HG03066 (cell line): ENCODE results near the gene SMG5.

Experiments used
- ATAC-seq: cut with Tn5 transposase; IDR thresholded peaks from one replicate; pipeline ENCODE4 v1.9.1; 2021; ENCODE audit warnings: low read depth; ENCODE audit not compliant: unreplicated experiment

The SMG5 gene

GRCh38 chr1:156246241-156246780, 36.3 kb downstream of the SMG5 start:
- no peak for ATAC-seq

DNA sequence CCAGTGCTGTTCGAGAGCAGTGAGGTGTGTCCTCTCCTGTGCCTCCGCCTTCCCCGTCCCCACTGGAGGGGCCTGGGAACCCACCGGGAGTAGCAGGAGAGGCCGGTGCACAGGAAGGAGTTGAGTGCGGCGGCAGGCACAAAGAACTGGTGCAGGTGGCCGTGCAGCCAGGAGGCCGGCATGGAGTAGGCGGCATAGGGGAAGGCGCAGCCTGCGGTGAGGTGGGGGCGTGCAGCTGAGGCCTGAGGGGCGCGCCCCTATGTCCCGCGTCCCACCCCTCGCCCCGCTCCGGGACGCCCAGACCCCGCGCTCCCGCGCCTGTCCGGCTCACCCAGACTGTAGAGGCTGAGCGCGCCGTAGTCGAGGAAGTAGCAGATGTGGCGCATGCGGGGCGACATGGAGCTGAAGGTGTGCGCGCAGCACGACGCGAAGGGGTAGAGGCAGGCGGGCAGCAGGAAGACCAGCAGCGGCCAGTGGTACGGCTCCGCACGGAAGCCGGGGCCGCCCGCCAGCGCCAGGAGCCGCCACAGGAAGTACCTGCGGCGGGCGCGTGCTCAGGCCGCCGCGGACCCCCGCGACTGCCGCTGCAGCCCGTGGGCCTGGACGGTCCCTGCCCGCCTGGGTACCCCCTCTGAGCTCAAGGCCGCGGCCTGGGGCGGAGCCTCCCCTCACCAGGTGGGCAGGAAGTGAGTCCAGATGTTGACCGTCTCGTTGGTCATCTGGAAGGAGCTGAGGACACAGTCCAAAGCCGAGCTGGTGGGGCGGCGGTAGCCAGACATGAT, 37.0 kb downstream of the SMG5 start:
- ATAC-seq: no peak

- no peak for ATAC-seq
Observed at GRCh38 chr1:156244712-156245111, 37.9 kb downstream of the SMG5 start.

- no peak for ATAC-seq
Observed at GRCh38 chr1:156244126-156244525, 38.5 kb downstream of the SMG5 start.

DNA sequence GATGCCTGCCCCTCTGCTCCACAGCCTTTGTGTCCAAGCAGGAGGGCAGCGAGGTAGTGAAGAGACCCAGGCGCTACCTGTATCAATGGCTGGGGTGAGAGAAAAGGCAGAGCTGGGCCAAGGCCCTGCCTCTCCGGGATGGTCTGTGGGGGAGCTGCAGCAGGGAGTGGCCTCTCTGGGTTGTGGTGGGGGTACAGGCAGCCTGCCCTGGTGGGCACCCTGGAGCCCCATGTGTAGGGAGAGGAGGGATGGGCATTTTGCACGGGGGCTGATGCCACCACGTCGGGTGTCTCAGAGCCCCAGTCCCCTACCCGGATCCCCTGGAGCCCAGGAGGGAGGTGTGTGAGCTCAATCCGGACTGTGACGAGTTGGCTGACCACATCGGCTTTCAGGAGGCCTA, 39.9 kb downstream of the SMG5 start:
- ATAC-seq: no peak

DNA sequence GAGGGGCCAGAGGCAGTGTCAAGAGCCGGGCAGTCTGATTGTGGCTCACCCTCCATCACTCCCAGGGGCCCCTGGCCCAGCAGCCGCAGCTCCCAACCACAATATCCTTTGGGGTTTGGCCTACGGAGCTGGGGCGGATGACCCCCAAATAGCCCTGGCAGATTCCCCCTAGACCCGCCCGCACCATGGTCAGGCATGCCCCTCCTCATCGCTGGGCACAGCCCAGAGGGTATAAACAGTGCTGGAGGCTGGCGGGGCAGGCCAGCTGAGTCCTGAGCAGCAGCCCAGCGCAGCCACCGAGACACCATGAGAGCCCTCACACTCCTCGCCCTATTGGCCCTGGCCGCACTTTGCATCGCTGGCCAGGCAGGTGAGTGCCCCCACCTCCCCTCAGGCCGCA, 40.7 kb downstream of the SMG5 start, which contains the start of gene BGLAP:
Gene BGLAP, plus strand, starts transcription at position 259 of the 400 bp plus-strand sequence. Its CDS starts 48 bp downstream, at position 307.
- ATAC-seq: no peak

DNA sequence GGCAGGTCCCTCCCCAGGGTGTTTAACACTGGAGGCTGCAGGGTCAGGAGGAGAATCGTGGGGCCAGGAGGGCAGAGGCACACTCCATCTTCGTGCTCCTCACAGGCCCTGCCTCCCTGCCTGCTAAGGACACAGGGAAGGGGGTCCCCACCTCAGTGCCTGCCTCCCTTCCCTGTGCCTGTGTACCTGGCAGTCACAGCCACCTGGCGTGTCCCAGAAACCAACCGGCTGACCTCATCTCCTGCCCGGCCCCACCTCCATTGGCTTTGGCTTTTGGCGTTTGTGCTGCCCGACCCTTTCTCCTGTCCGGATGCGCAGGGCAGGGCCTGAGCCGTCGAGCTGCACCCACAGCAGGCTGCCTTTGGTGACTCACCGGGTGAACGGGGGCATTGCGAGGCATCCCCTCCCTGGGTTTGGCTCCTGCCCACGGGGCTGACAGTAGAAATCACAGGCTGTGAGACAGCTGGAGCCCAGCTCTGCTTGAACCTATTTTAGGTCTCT, 41.3 kb downstream of the SMG5 start:
- ATAC-seq: no peak

DNA sequence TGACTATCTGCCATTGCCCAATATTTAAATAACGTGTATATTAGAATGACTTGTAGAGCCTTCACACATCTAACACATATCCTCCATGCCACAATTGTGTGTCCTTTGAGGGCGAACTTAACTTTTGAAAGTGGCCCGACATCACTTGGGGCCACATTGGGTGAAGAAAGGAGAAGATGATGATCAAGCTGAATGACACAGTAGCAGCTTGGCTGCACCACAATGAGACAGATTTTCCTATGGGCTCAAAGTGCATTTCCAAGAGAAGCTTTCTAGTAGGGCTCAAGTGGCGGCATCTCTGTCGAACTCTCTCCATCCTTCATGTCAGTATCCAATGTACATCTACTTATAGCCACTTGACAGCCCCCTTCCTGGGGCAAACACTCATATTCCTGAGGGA, 44.4 kb downstream of the SMG5 start:
- ATAC-seq: no peak

DNA sequence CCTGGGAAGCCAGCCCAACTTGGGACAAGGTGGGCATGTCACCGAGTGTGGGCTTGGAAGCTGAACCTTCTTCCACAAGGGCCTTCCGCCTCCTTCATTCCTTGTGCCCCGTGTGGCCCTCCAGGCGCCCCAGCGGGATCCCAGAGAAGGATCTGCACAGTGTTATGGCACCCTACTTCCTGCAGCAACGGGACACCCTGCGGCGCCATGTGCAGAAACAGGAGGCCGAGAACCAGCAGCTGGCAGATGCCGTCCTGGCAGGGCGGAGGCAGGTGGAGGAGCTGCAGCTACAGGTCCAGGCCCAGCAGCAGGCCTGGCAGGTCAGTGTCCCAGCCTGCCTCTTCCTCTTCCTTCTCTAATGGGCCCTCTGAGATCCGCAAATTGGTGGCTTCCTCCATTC, 46.5 kb downstream of the SMG5 start:
- ATAC-seq: no peak

- ATAC-seq: no peak
Observed at GRCh38 chr1:156233426-156234127, 49.0 kb downstream of the SMG5 start.

DNA sequence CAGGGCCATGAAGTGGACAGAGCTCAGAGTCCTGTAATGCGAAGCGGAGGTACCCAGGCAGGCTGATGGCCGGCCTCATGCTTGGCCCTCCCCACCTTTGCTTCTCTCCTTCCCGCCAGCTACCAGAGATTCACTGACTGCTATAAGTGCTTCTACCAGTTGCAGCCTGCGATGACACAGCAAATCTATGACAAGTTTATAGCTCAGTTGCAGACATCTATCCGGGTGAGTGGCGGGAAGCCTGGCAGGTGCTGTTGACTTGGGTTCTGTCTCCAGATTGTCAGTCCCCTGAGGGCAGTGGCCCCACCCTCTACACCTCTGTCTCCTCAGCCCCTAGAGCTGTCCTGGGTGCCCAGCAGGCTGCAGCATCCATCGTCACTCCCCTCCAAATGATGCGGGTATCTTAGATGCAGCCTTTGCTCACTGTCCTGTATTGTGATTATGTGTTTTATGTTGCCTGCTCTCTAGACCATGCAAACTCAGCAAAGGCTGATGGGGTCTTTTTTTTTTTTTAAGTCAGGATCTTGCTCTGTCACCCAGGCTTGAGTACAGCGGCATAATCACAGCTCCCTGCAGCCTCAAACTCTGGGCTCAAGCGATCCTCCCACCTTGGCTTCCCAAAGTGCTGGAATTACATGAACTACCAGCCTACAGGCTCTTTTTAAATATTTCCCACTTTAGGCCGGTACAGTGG, 50.3 kb downstream of the SMG5 start:
- ATAC-seq: no peak

DNA sequence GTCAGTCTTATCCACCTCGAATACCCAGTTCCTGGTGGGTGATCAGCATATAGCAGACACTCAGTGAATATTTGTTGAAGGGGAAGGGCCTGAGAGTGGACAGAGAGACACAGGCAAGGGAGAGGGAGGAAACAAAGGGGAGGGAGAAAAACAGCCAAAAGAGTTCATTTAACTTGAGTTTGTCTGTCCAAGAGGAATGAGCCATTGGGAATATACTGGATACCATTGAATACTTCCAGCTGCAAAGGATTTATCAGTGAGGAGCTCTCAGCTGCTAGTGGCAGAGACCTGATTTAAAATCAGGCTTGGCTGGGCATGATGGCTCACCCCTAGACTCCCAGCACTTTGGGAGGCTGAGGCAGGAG, 52.2 kb downstream of the SMG5 start:
- ATAC-seq: no peak

DNA sequence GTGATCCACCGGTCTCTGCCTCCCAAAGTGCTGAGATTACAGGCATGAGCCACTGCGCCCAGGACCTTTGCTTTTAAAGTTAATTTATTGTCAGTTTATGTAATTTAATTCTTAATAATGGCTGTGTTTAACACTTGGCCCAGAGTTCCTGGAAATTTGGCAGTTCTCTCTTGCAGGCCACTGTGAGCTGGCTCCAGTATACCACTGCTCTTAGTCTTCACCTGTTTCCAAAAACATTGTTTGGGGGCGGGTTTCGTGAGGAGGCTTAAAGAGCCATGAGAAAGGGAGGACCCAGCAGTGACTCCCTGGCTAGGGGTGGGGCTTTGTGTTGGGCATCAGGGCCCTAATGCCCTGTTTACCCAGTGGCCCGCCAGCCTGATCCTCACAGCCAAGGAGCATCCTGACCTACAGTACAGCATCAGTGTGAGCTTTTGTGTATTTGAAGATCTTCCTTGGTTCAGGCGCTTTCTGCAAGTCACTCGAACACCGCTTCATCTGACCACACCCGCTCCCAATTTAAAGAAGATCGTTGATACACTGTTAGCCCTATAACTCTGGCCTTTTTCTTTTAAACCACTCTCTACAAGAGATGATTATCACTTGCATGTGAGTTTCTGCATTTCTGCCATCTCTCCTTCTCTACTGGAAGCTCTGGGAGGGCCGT, 52.7 kb downstream of the SMG5 start:
- no peak for ATAC-seq

DNA sequence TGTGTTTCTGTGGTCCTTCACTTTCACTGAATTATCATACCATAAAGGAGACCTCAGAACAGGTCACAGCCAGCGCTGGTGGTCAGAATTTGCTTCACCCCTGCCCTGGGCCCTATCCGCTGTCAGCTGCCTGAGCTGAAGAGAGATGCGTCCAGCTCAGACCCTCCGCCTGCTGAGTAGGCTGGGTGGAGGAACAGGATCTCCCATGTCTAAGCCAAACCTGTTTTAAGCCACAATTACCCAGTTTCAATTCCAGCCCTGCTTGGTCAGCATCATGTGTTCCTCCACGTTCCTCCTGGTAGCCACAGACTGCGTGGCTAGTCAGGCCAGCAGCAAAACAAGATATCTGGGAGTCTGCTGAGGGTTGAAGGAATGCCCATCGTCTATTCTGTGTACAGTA, 54.1 kb downstream of the SMG5 start:
- ATAC-seq: no peak

GRCh38 chr1:156226782-156227181, 55.8 kb downstream of the SMG5 start:
- ATAC-seq: no peak

DNA sequence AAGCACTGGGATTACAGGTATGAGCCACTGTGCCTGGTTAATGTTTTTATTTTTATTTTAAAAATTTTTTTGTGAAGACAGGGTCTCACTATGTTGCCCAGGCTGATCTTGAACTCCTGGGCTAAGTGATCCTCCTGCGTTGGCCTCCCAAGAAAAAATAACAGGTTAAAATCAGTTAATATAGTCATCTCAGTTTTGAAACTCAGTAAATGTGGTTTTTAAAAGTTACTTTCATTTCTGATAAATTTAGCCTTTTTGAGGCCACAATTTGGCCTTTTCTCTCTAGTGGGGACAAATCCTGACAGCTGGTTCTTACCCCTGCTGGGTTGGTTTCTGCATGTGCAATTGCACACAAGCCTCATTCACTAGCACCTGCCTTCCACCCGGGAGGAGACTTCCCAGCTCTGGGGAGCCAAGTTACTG, 56.5 kb downstream of the SMG5 start:
- peak; percentile 77 for ATAC-seq

- no peak for ATAC-seq
Observed at GRCh38 chr1:156225677-156226014, 57.0 kb downstream of the SMG5 start.

DNA sequence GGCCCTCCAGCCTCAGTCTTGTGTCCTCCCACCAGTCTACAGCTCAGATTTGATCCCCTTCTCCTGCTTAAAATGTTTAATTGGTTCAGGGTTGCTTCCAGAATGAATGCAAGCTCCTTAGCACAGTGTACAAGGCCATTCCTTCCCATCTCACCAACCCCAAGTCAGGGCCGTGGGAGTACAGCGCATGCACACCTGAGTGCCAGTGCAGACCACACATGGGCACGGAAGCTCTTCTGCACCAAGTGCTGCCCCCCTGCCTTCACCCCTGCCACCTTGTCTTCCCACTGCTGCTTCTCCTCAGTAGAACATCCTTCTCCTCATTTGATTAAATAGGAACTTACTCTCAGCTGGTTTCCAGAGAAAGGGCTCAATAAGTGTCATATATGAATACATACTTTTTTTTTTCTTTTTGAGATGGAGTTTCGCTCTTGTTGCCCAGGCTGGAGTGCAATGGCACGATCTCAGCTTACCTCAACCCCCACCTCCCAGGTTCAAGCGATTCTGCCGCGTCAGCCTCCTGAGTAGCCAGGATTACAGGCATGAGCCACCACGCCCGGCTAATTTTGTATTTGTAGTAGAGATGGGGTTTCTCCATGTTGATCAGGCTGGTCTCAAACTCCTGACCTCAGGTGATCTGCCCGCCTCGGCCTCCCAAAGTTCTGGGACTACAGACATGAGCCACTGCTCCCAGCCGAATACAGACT, 60.5 kb downstream of the SMG5 start:
- no peak for ATAC-seq

DNA sequence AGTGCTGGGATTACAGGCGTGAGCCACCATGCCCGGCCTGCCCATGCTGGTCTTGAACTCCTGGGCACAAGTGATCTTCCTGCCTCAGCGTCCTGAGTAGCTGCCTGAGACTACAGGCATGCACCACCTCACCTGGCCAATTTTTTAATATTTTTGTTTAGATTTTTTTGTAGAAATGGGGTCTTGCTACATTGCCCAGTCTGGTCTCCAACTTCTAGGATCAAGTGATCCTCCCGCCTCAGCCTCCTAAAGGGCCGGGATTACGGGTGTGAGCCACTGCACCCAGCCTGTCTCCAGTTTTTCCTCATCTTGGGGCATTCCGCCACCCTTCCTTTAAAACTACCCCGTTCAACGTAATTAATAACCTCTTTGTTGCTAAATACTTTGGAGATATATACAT, 62.4 kb downstream of the SMG5 start:
- no peak for ATAC-seq

- no peak for ATAC-seq
Observed at GRCh38 chr1:156217871-156218270, 64.8 kb downstream of the SMG5 start.
